Measurements from ENCODE around the gene HPGDS.
"Not testable (repeated sequence)": the region's sequence is repeated elsewhere in the genome, so short reads cannot be mapped to it uniquely, and the experiment has no call there.

The HPGDS gene

GRCh38 chr4:94356444-94356843 is 13.8 kb upstream of the HPGDS start:
- DNase-seq: no peak

GRCh38 chr4:94354474-94354896 is 11.8 kb upstream of the HPGDS start:
- no peak for DNase-seq

DNA sequence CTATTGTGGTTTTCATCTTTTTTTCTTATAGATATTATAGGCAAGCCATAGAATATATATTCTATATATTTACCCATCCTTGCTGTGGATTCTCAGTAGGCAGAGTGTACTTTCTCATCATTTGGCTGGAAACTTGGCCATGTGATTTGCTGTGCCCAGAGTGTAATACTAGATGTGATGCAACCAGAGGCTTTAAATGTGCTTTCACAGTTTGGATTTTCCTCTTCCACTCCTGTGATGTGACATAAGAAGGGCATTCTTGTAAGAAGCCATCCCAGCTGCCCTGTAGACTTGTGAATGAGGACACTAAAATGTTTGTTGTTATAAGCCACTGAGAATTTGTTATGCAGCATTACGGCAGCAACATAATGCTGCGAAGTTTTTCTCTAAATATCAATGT is 10.4 kb upstream of the HPGDS start:
- no peak for DNase-seq

- no peak for DNase-seq
Observed at GRCh38 chr4:94352163-94352562, 9.5 kb upstream of the HPGDS start.

DNA sequence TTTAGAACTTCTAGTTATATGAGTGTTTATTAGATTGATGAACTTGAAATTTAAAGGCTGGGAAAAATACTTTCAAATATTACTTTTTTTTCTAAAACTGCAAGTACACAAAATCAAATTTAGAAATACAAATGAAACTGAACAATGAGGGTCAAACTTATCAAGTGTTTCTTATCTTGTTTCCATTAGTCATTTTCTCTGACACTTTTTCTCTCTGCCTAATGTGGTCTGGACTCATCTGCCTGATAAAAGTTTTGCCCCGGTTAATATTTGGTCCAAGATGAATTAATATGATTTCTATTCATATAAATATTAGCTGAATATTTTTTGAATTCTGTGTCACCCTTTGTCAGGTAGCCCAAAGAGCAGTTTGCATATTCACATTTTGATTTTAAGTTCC is 8.7 kb upstream of the HPGDS start:
- DNase-seq: no peak

- no peak for DNase-seq
Observed at GRCh38 chr4:94350095-94350494, 7.5 kb upstream of the HPGDS start.

- DNase-seq: no peak
Observed at GRCh38 chr4:94349193-94349592, 6.6 kb upstream of the HPGDS start.

- DNase-seq: no peak
Observed at GRCh38 chr4:94348666-94349065, 6.0 kb upstream of the HPGDS start.

- DNase-seq: no peak
Observed at GRCh38 chr4:94346541-94346940, 3.9 kb upstream of the HPGDS start.

GRCh38 chr4:94345969-94346368 is 3.3 kb upstream of the HPGDS start:
- no peak for DNase-seq

DNA sequence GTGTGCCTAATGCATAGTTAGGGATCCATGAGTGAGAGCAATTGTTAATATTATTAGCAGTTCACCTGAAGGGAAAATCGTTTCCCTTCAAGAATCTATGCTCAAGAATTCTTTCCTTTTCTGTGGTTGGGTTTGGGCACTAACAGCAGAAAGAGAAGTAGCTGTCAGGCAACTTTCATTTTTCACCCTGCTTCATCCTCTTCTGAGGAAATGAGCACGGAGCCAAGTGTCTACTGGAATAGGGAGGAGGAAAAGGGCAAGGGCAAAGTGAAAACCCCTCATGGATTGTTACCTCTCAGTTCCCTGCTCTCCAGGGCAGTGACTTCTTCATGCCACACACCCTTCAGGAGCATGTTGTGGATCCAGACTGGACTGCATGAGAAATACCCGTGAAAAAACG is 2.6 kb upstream of the HPGDS start:
- DNase-seq: no peak

DNA sequence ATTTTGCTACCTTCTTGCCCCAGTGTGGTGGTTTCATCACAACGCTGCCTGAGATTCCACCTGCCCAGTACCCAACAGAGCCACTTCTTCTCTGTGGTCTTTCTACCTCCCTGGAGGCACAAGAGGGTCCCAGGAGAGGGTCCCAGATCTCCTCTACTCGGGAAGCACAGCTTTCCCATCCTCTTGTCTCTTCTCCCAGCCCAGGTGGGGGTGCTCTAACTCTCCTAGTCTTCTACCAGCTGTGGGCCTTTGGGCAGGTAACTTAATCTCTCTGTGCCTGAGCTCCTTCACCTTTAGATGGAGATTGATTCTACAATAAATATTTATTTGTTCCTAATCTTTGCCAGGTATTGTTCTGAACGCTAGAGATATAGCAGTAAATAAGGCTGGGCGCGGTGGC is 1.8 kb upstream of the HPGDS start:
- DNase-seq: no peak

GRCh38 chr4:94341481-94342370 is 910 bp downstream of the HPGDS start:
- no peak for DNase-seq

GRCh38 chr4:94339779-94340178 is 2.9 kb downstream of the HPGDS start:
- no peak for DNase-seq

DNA sequence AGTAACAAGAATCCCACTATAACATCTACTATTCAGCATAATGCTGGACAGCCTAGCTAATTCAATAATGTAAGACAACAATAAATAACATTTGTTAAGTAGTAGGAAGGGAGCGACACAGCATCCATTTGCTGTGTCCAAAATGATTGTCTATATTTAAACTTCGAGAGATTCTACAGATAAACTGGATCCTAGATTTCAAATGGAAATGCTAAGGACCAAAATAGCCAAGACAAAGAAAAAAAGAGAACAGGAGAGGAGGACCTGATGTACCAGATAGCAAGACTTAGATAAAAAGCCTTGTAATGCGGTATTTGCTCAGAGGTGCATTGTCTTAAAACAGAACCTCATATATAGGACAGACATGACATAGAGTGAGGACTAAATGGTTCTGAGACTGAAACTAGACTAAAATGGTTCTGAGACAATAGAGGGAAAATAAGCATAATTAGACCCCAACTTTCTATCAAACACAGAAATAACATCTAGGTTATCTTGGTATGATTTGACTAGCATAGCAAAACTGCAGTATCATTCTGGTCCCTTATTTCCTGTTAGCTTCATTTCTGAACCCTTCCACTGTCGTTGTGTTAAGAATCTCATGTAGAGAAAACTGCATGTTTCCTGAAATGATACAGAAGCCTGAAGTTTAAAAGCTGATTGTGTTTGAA is 3.8 kb downstream of the HPGDS start:
- DNase-seq: no peak

- DNase-seq: not testable (repeated sequence)
Observed at GRCh38 chr4:94336791-94337190, 5.8 kb downstream of the HPGDS start.

DNA sequence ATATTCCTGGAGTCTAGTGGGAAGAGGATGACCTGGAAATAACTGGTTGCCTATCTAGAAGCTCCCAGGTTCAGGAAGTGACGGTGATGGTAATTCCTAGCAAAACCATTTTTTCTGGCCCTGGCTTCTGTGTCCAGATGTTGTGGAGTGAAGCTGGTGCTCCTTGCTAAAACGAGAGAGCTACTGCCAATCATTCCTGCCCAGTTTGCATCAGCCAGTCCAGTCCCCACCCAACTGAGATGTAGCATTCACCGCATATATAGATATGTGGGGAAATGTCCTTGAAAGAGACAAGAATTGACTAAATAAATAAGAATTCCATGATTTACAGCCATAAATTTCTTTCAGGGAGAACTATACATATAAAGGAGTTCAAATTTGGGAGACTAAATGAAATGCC is 6.3 kb downstream of the HPGDS start:
- no peak for DNase-seq

GRCh38 chr4:94334962-94335361 is 7.7 kb downstream of the HPGDS start:
- no peak for DNase-seq

DNA sequence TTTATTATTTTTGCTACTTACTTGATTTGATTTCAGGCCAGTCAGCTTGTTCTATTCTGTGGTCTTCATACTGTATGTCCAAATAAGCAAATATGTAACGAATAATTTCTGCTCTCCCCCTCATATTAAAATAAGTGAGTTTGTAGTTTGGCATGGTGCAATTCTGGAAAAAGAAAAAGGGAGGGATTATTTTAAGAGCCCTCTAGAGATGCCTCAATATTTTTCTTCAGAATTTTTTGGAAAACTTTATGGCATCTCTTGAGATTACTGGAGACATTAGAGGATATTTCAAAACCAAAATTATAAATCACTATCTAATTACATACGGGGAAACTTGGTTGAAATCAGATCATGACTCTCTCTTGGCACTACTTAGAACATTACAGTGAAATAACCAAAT is 8.2 kb downstream of the HPGDS start:
- DNase-seq: no peak

GRCh38 chr4:94333866-94334265 is 8.8 kb downstream of the HPGDS start:
- DNase-seq: no peak

- DNase-seq: no peak
Observed at GRCh38 chr4:94332983-94333590, 9.5 kb downstream of the HPGDS start.

DNA sequence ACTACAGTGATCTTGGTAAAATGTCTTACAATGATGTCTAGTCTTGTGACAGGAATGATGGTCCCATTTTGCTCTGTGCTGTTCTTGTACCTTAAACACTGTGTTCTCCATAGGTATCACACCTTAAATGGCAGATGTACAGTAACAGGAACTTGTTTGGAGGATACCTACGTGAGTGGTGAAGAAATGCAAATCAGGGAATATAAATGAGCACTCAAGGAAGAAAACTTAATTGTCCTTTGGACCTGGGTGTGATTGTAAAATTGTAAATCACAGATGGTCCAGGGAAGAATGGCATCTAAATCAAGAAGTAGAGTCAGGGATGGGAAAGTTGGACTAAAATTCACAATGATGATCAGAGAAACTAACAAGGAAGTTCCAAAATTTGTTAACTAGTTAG is 12.7 kb downstream of the HPGDS start:
- no peak for DNase-seq

DNA sequence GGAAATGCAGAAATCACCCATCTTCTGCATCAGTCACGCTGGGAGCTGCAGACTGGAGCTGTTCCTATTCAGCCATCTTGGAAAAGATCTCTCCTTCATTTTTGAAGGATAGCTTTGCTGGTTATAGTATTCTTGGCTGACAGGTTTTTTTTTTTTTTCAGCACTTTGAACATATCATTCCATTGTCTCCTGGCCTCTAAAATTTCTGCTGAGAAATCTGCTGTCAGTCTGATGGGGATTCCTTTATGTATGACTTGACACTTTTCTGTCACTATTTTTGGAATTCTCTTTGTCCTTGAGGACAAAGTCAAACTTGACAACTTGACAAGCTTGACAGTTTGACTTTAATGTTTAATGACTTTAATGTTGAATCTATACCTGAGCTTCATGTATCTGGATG is 16.8 kb downstream of the HPGDS start:
- DNase-seq: no peak

GRCh38 chr4:94319927-94320326 is 22.7 kb downstream of the HPGDS start:
- DNase-seq: not testable (repeated sequence)
